HepG2 (cell line): ENCODE results near the gene ZNF680. TPM values are rescaled to one million over a fixed set of nuclear protein-coding genes. Genes with fewer than 3 reads are reported as not detected.

Experiments used
- E2F1 ChIP-seq: sonication (generic); formaldehyde crosslinking; IDR thresholded peaks from 2 replicates; pipeline ENCODE4 v1.5.0; 2020; ENCODE audit warnings: missing genetic modification reagents
- FOXK2 ChIP-seq: fragments of 450-650 bp; IDR thresholded peaks from 2 replicates; pipeline ENCODE4 v1.6.1; 2016
- HNRNPL ChIP-seq: fragments of 200-400 bp; formaldehyde crosslinking; IDR thresholded peaks from 2 replicates; pipeline ENCODE4 v1.6.1; 2017; ENCODE audit warnings: mild to moderate bottlenecking, low read depth, low read length
- HNRNPLL ChIP-seq: fragments of 200-400 bp; formaldehyde crosslinking; IDR thresholded peaks from 2 replicates; pipeline ENCODE4 v1.6.1; 2017; ENCODE audit warnings: mild to moderate bottlenecking, low read depth, low read length; ENCODE audit not compliant: poor library complexity, severe bottlenecking
- MAFG ChIP-seq: sonication (generic); formaldehyde crosslinking; IDR thresholded peaks from 2 replicates; pipeline ENCODE4 v1.5.1; 2020; ENCODE audit warnings: mild to moderate bottlenecking, missing genetic modification reagents
- MTERF4 ChIP-seq: sonication (generic); formaldehyde crosslinking; IDR thresholded peaks from 2 replicates; pipeline ENCODE4 v1.8.0; 2023; ENCODE audit warnings: mild to moderate bottlenecking, missing genetic modification reagents
- NFE2L1 ChIP-seq: sonication (generic); formaldehyde crosslinking; IDR thresholded peaks from 2 replicates; pipeline ENCODE4 v1.4.0; 2020; ENCODE audit warnings: missing genetic modification reagents, mild to moderate bottlenecking, borderline replicate concordance
- NPAS2 ChIP-seq: sonication (generic); formaldehyde crosslinking; IDR thresholded peaks from 2 replicates; pipeline ENCODE4 v1.8.0; 2022; ENCODE audit warnings: mild to moderate bottlenecking, missing genetic modification reagents, borderline replicate concordance
- RAD51 ChIP-seq: fragments of 450-650 bp; IDR thresholded peaks from 2 replicates; pipeline ENCODE4 v1.6.1; 2016; ENCODE audit warnings: borderline replicate concordance
- RORA ChIP-seq: sonication (generic); formaldehyde crosslinking; IDR thresholded peaks from 2 replicates; pipeline ENCODE4 v1.5.0; 2020; ENCODE audit warnings: mild to moderate bottlenecking, missing genetic modification reagents, moderate library complexity
- TEAD2 ChIP-seq: sonication (generic); formaldehyde crosslinking; IDR thresholded peaks from 2 replicates; pipeline ENCODE4 v1.9.0; 2021; ENCODE audit warnings: missing genetic modification reagents
- TFDP2 ChIP-seq: sonication (generic); formaldehyde crosslinking; IDR thresholded peaks from 2 replicates; pipeline ENCODE4 v1.4.0; 2020; ENCODE audit warnings: missing genetic modification reagents
- ZFX ChIP-seq: sonication (generic); formaldehyde crosslinking; IDR thresholded peaks from 2 replicates; pipeline ENCODE4 v1.4.0; 2020; ENCODE audit warnings: mild to moderate bottlenecking, low read depth, missing genetic modification reagents, moderate library complexity
- ZNF354B ChIP-seq: sonication (generic); formaldehyde crosslinking; IDR thresholded peaks from 2 replicates; pipeline ENCODE4 v1.8.0; 2022; ENCODE audit warnings: mild to moderate bottlenecking, missing genetic modification reagents
- ZNF367 ChIP-seq: sonication (generic); formaldehyde crosslinking; IDR thresholded peaks from 2 replicates; pipeline ENCODE4 v1.4.0; 2020; ENCODE audit warnings: missing genetic modification reagents, borderline replicate concordance
- ZNF766 ChIP-seq: sonication (generic); formaldehyde crosslinking; IDR thresholded peaks from 2 replicates; pipeline ENCODE4 v1.5.0; 2020; ENCODE audit warnings: missing genetic modification reagents, borderline replicate concordance
- ZNF850 ChIP-seq: sonication (generic); formaldehyde crosslinking; conservative IDR thresholded peaks from 2 replicates; pipeline ENCODE4 v1.9.0; 2021; ENCODE audit warnings: mild to moderate bottlenecking, missing genetic modification reagents
- polyA plus RNA-seq, 8 experiments: library from polyadenylated mRNA; depleted of rRNA in 3 of 8; stranded (reverse) in 7 of 8; unstranded in 1 of 8; fragments of >200 nt; fragmentation: Illumina TruSeq in 4 of 8; extraction: Trizol in 4 of 8; gene quantifications; 2 replicates each; pipeline versions ENCODE4 v1.2.1 to v1.2.3, GENCODE V29; 2011 to 2016; ENCODE audit warnings: low read depth in 4 of 8, missing spikeins in 1 of 8, mixed read lengths in 1 of 8; ENCODE audit not compliant: insufficient read depth in 1 of 8
- total RNA-seq, 5 experiments: library from RNA; depleted of rRNA; stranded (reverse); fragments of >200 nt; fragmentation: Illumina TruSeq; extraction: Trizol; gene quantifications; 2 replicates each; pipeline ENCODE4 v1.2.3, GENCODE V29; 2016; ENCODE audit warnings: low read depth in 1 of 5
- TF ChIP-seq, protein P1 (sequence below): sonication (generic); formaldehyde crosslinking; IDR thresholded peaks from 2 replicates; pipeline ENCODE4; 2020; ENCODE audit warnings: missing genetic modification reagents, mild to moderate bottlenecking, borderline replicate concordance
- TF ChIP-seq, protein P2 (sequence below): fragments of 450-650 bp; IDR thresholded peaks from 2 replicates; pipeline ENCODE4 v1.6.1; 2017
- TF ChIP-seq, protein P3 (sequence below): sonication (generic); formaldehyde crosslinking; IDR thresholded peaks from 2 replicates; pipeline ENCODE4 v1.5.0; 2020; ENCODE audit warnings: mild to moderate bottlenecking, missing genetic modification reagents

The ZNF680 gene
- total and polyA plus RNA-seq, 2 of the 13 experiments (the other 11 are each of a cell fraction or from before 2014, with no cell fraction given), result 2.1 to 12.4 TPM

- TF ChIP-seq, protein P1, sequence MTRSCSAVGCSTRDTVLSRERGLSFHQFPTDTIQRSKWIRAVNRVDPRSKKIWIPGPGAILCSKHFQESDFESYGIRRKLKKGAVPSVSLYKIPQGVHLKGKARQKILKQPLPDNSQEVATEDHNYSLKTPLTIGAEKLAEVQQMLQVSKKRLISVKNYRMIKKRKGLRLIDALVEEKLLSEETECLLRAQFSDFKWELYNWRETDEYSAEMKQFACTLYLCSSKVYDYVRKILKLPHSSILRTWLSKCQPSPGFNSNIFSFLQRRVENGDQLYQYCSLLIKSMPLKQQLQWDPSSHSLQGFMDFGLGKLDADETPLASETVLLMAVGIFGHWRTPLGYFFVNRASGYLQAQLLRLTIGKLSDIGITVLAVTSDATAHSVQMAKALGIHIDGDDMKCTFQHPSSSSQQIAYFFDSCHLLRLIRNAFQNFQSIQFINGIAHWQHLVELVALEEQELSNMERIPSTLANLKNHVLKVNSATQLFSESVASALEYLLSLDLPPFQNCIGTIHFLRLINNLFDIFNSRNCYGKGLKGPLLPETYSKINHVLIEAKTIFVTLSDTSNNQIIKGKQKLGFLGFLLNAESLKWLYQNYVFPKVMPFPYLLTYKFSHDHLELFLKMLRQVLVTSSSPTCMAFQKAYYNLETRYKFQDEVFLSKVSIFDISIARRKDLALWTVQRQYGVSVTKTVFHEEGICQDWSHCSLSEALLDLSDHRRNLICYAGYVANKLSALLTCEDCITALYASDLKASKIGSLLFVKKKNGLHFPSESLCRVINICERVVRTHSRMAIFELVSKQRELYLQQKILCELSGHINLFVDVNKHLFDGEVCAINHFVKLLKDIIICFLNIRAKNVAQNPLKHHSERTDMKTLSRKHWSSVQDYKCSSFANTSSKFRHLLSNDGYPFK (CRISPR knock-in tag), result peak; percentile 49; the same call in 1 of the 2 replicates
- TF ChIP-seq RORA (no peak), RAD51 (no peak), TFDP2 (peak; percentile 81), TEAD2 (CRISPR knock-in tag) (no peak), MTERF4 (CRISPR knock-in tag) (no peak), HNRNPL (no peak), E2F1 (CRISPR knock-in tag) (peak; percentile 60; the same call in 1 of the 2 replicates), ZNF850 (CRISPR knock-in tag) (peak; percentile 48; the same call in 1 of the 2 replicates), ZFX (peak; percentile 86), FOXK2 (no peak), ZNF354B (CRISPR knock-in tag) (no peak), NFE2L1 (CRISPR knock-in tag) (peak; percentile 68; the same call in 1 of the 2 replicates), MAFG (no peak), ZNF367 (CRISPR knock-in tag) (no peak), ZNF766 (CRISPR knock-in tag) (no peak), HNRNPLL (peak; percentile 19), NPAS2 (CRISPR knock-in tag) (no peak)
- TF ChIP-seq, protein P2, sequence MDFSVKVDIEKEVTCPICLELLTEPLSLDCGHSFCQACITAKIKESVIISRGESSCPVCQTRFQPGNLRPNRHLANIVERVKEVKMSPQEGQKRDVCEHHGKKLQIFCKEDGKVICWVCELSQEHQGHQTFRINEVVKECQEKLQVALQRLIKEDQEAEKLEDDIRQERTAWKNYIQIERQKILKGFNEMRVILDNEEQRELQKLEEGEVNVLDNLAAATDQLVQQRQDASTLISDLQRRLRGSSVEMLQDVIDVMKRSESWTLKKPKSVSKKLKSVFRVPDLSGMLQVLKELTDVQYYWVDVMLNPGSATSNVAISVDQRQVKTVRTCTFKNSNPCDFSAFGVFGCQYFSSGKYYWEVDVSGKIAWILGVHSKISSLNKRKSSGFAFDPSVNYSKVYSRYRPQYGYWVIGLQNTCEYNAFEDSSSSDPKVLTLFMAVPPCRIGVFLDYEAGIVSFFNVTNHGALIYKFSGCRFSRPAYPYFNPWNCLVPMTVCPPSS, result no peak
- TF ChIP-seq, protein P3, sequence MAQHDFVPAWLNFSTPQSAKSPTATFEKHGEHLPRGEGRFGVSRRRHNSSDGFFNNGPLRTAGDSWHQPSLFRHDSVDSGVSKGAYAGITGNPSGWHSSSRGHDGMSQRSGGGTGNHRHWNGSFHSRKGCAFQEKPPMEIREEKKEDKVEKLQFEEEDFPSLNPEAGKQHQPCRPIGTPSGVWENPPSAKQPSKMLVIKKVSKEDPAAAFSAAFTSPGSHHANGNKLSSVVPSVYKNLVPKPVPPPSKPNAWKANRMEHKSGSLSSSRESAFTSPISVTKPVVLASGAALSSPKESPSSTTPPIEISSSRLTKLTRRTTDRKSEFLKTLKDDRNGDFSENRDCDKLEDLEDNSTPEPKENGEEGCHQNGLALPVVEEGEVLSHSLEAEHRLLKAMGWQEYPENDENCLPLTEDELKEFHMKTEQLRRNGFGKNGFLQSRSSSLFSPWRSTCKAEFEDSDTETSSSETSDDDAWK (CRISPR knock-in tag), result no peak
These were observed at the start of gene ZNF680 (continued) for GRCh38 chr7:64562626-64563278.
